Measurements from ENCODE around the gene IGFBP2.
"Not testable (repeated sequence)": the region's sequence is repeated elsewhere in the genome, so short reads cannot be mapped to it uniquely, and the experiment has no call there.

IGFBP2 gene, protein sequence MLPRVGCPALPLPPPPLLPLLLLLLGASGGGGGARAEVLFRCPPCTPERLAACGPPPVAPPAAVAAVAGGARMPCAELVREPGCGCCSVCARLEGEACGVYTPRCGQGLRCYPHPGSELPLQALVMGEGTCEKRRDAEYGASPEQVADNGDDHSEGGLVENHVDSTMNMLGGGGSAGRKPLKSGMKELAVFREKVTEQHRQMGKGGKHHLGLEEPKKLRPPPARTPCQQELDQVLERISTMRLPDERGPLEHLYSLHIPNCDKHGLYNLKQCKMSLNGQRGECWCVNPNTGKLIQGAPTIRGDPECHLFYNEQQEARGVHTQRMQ

GRCh38 chr2:216632952-216633615, at the start of gene IGFBP2:
Gene IGFBP2 (plus strand): TSS chr2:216633420. CDS start chr2:216633524, 104 bp downstream.
- DNase-seq (ENCODE audit: low spot score): peak; percentile 29

DNA sequence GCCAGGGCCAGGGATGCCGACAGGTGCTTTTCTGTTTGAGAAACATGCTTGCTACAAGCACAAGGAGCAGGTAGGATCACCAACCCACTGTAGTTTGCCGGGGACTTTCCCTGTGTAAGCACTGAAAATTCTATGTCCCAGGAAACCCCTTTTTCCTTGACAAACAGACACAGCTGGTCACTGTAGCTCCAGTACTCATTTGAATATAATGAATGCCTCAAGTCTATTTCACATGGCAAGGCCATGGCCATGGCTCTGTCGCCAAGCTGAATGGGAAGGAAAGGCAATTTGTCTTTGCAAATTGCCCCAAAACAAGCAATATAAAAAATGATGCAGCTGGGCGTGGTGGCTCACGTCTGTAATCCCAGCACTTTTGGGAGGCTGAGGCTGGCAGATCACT, 49.6 kb upstream of the IGFBP2 start:
- DNase-seq (ENCODE audit: low spot score): no peak

DNA sequence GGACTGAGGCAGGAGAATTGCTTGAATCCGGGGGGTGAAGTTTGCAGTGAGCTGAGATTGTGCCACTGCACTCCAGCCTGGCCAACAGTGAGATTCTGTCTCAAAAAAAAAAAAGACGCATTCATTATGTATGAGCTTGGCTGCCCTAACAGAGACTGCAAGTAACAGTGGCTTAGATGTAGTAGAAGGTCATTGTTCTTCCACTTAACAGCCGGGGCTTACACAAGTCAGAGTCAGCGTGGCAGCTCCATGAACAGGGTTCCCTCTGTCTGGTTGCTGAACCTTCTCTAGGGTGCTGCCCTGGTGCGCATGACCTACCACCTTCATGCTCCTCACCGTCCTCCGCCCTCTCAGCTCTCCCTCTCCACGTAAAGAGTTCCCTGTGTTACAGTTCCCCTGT, 49.1 kb upstream of the IGFBP2 start:
- no peak for DNase-seq (ENCODE audit: low spot score)

- no peak for DNase-seq (ENCODE audit: low spot score)
Observed at GRCh38 chr2:216585441-216585840, 47.8 kb upstream of the IGFBP2 start.

DNA sequence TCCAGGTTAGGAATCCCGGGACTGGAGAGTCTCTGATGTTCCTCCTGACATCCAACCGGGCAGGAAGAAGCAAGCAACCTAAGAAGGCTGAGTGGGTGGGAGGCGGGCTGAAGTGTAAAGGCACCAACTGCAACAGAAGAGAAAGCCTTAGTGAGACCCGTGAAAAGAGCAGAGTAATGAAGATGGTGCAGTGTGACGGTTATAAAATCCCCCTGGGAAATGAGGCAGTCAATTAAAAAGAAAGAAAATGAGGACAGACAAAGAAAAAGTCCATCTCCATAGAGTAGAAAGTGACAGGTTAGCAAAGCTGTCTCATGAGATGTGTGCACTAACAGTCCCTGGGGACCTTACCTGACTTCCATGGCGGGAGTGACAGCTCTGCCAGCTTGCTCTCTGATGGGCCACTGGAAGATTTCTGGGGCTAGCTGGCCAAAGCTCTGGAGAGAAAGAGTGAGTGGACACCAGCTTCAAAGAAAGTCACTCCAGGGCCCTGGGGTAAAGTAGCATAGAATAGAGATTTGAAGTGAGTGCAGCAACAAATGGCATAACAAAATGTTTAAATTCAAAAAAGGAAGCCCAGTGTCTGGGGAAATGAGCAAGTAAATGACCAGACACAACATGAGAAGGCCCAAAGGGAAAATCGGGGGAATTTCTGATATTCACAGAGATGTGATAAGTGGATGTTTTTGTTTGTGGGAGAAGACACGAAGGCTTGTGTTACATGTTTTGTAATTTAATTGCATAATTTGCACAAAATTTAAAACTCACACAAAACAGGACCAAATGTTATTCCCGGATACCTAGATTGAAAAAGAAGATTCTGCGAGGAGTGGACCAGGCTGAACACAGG, 44.1 kb upstream of the IGFBP2 start:
- no peak for DNase-seq (ENCODE audit: low spot score)

- no peak for DNase-seq (ENCODE audit: low spot score)
Observed at GRCh38 chr2:216589791-216590190, 43.4 kb upstream of the IGFBP2 start.

DNA sequence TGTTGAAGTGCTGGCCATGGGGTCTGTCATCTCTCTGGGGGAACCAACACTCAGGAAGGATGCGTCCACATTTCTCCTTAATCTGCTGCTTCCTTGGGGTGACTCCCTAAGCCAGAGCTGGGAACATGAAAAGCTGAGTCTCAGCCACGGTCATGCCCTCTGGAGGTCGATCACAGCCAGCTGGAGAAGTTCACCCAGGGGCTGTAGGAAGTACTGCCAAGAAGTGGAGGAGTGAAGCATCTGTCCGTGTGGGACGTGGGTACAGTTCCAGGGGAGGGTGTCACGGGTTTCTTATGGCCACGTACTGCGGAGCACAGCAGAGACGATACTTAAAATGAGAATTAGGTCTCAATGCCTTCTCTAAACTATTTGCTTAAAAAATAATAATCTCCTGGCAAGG, 42.4 kb upstream of the IGFBP2 start:
- DNase-seq (ENCODE audit: low spot score): no peak

DNA sequence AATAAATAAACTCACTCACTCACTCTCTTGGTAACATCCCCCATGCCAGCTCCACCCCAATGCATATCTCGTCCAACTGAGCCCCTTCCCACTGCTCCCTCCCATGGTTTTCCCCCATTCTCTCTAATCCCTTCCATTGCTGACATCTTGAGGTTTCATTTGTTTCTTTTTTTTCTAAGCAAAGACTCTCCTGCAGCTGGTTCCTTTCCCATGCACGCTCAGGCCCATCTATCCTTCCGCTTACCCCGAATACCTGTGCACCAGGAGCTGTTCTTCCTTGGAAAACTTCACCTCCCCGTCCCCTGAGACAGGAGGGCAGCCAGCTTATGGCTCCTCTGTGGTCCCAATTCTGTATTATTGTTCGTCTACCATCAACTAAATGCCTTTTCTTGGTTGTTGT, 41.7 kb upstream of the IGFBP2 start:
- no peak for DNase-seq (ENCODE audit: low spot score)

DNA sequence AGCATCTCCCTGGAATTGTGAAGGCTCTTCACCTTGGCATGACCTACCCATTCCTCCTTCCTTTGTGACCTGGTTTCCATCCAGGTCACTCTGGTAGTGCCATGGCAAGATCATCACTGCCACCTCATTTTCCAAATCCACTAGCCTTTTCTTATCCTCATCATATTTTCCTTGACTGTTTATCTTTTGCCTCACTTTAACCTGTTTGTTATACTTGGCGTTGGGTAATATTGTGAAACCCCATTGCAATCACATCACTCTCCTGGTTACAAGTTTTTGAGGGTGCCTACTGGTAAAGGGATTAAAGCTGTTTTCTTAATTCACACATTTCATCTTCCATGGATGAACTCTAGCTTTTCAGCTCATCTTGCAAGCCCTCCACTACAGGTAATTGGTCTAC, 39.1 kb upstream of the IGFBP2 start:
- DNase-seq (ENCODE audit: low spot score): no peak

GRCh38 chr2:216596236-216596979, 36.8 kb upstream of the IGFBP2 start:
- no peak for DNase-seq (ENCODE audit: low spot score)

- DNase-seq (ENCODE audit: low spot score): no peak
Observed at GRCh38 chr2:216596980-216597509, 36.2 kb upstream of the IGFBP2 start.

- not testable (repeated sequence) for DNase-seq (ENCODE audit: low spot score)
Observed at GRCh38 chr2:216597825-216598224, 35.4 kb upstream of the IGFBP2 start.

- DNase-seq (ENCODE audit: low spot score): no peak
Observed at GRCh38 chr2:216601632-216602409, 31.4 kb upstream of the IGFBP2 start.

GRCh38 chr2:216603010-216603883, 30.0 kb upstream of the IGFBP2 start:
- no peak for DNase-seq (ENCODE audit: low spot score)

DNA sequence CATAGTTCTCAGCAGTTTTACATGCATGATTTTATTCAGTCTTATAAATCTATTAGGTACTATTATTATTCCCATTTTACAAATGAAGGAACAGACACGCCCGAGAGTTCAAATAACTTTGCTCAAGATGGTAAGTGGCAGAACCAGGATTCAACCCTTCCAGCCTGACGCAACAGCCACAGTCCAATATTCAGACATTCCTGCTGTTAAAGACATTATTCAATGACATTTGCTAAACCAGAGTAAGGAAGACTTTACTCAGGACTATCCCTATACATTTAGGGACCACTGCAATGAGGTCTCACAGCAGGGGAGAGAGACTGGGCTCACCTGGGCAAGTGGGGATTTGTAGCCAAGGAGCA, 29.4 kb upstream of the IGFBP2 start:
- DNase-seq (ENCODE audit: low spot score): no peak

GRCh38 chr2:216604458-216604857, 28.8 kb upstream of the IGFBP2 start:
- no peak for DNase-seq (ENCODE audit: low spot score)

DNA sequence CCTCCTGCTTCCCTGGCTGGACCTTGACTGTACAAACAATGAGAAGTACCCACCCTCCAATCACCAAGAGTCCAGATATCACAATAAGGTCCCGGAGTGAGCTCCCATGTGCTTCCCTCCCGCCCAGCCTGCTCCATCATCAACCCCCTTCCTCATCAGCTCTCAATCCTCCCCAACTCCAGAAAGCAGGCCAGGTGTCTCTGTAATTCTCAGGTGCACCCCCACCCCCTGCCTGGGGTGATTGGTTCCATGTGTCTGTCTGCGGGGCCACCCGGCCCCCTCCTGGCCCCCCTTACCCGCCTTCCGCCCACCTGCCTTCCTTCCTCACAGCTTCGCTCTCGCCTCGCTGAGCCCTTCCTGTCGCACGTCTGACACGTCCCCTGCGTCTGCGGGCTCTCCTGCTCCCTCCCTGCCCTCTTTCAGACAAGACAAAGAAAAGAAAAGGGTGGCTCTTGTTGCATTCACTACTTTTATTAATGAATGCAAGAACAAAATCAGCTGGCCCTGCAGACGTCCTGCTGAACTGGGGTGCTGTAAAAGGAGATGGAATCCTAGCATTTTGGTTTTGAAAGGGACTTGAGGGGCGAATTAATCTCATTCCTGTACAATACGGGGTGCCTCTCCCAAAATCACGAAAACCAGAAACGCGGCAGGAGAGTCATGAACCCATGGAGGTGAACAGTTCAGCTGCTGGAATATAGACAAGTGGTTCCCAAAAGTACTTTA, 26.5 kb upstream of the IGFBP2 start:
- DNase-seq (ENCODE audit: low spot score): no peak

- no peak for DNase-seq (ENCODE audit: low spot score)
Observed at GRCh38 chr2:216607277-216607560, 26.0 kb upstream of the IGFBP2 start.

DNA sequence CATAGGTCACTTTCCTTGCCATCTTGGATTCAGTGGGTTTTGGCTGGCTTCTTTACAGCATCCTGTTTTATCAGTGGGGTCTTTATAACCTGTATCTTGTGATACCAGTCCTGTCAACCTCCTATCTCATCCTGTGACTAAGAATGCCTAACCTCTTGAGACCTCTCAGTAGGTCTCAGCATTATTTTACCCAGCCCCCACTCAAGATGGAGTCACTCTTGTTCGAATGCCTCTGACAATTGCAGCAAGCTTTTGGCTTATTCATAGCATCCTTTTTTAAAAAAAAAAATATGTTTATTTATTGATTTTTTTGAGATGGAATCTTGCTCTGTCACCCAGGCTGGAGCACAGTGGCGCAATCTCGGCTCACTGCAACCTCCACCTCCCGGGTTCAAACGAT, 24.7 kb upstream of the IGFBP2 start:
- DNase-seq (ENCODE audit: low spot score): no peak
